Cardiac fibroblast (primary cell): Measurements from ENCODE around the gene THBS2.
A peak's percentile ranks its signal among the peaks of the same experiment; 100 is the strongest.

Source experiments
- DNase-seq, 2 donors: peaks; one replicate each; pipeline versions ENCODE4 v3.0.0 to v3.0.0-alpha.2; 2010; ENCODE audit warnings: low read depth in 2 of 2
- H3K4me3 ChIP-seq, 2 donors: replicated peaks in 1 of 2; 1 replicate in 1 of 2; 2 replicates in 1 of 2; pipeline ENCODE4 v1.5.1; 2011; ENCODE audit warnings: low read depth in 2 of 2, low read length in 2 of 2, mild to moderate bottlenecking in 2 of 2, moderate library complexity in 1 of 2
- TF ChIP-seq, protein P1 (sequence below): IDR thresholded peaks from one replicate; pipeline ENCODE4 v1.5.1; 2011; ENCODE audit warnings: low read depth, mild to moderate bottlenecking, low read length, inconsistent platforms

THBS2 gene

DNA sequence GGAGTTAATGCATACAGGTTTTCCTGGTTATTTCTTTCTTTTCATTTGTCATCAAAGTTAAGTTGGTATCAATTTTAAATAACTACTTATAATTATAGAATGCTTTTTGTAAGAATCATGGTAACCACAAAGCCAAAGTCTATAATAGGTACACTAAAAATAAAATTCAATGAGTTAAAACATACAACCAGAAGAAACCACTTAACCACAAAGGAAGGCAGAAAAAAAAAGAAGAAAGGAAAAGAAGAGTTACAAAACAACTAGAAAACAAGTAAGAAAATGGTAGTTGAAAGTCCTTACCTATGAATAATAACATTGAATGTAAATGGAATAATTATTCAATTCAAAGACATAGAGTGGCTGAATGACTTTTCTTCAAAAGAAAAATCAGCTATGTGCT is 45.6 kb downstream of the THBS2 start:
- no peak overlapping the region for H3K4me3 ChIP-seq
- no peak for DNase-seq
- TF ChIP-seq, protein P1, sequence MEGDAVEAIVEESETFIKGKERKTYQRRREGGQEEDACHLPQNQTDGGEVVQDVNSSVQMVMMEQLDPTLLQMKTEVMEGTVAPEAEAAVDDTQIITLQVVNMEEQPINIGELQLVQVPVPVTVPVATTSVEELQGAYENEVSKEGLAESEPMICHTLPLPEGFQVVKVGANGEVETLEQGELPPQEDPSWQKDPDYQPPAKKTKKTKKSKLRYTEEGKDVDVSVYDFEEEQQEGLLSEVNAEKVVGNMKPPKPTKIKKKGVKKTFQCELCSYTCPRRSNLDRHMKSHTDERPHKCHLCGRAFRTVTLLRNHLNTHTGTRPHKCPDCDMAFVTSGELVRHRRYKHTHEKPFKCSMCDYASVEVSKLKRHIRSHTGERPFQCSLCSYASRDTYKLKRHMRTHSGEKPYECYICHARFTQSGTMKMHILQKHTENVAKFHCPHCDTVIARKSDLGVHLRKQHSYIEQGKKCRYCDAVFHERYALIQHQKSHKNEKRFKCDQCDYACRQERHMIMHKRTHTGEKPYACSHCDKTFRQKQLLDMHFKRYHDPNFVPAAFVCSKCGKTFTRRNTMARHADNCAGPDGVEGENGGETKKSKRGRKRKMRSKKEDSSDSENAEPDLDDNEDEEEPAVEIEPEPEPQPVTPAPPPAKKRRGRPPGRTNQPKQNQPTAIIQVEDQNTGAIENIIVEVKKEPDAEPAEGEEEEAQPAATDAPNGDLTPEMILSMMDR, result no peak

DNA sequence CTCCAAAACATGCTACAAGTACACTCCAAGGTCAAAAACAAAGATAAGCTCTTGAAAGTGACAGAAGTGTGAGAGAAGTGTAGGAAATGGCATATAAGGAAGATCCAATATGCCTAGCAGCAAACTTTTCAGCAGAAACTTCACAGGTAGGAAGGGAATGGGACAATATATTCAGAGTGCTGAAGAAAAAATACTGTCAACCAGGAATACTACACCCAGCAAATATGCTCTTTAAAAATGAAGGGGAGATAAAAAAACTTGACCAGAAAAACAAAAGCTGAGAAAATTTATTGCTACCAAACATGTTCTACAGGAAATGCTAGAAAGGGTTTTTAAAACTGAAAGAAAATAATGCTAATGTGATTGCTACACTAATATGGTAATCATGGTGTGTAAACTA is 46.2 kb downstream of the THBS2 start:
- TF ChIP-seq, protein P1, result no peak
- no peak overlapping the region for H3K4me3 ChIP-seq
- DNase-seq, result no peak

DNA sequence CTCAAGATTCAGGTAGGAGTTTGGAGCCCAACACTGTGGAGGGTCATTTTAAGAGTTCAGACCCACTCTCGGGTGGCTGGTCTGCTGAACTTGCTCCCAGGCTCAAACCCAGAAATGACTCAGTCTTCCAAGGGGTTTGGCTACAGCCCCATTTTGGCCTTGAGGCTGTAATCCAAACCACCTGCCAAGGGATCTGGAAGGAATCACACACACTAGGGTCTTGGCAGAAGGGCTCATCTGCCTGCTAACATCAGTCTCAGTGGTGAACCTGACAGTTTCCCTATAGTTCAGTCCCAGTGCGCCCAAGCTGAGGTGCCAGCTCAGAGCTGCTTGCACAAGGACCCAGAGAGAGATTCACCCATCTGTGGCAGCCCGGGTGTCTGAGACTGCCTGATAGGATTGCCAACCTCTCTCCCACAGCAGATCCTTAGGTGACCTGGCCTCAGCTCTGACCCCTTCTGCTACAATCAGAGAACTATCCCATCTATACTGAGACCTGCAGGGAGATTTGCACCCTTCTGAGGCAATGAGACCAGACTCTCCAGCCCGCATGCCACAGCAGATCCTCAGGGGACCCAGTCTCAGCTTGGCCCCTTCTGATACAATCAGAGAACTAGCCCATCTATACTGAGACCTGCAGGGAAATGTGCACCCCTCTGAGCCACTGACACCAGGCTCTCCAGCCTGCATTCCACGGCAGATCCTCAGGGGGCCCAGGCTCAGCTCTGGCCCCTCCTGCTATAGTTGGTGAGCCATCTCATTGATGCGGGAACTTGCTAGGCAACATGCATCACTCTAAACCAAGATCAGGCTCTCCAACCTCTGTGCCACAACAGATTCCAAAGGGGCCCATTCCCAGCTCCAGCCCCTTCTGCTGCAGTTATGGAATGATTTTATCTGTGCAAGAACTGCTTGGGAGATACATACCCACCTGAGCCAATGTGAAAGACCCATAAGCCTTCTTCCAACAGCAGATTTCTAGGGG is 48.2 kb downstream of the THBS2 start:
- TF ChIP-seq, protein P1, result no peak
- DNase-seq, result peak; percentile 43 to 76

DNA sequence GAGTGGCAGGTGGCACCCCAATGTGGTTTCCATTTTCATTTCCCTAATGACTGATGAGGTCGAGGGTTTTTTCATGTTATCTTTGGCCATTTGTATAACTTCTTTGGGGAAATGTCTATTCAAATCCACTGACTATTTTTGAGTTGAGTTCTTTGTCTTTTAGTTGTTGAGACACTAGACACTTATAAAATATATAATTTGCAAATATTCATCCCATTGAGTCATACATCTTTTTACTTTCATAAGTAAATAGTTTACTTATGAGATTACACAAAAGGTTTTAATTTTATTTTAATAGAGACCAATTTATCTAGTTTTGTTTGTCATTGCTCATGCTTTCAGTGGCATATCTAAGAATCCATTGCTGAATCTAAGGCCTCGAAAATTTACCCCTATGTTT is 49.5 kb downstream of the THBS2 start:
- no peak overlapping the region for H3K4me3 ChIP-seq
- TF ChIP-seq, protein P1, result no peak

More for the DNA sequence above, 48.2 kb downstream of the THBS2 start:
- H3K4me3 ChIP-seq, result no peak overlapping the region

DNA sequence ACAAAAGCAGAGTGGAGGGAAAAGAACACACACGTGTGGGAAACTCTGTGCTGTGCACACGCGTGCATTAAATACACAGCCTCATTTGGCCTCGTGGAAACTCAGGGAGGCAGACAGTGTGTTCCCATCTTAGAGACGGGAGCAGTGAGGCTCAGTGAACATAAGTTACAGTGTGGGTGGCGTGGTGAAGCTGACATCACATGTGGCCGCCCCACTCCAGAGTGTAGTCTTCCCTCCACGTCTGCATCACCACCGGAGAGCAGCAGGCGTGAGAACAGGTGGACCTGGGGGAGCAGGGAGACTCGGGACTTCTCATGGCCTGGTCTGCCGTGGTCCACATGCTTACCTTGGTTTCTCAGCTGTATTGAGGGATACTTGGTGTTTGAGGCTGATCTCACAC is 51.7 kb downstream of the THBS2 start:
- DNase-seq, result no peak
- TF ChIP-seq, protein P1, result no peak
- no peak overlapping the region for H3K4me3 ChIP-seq

More for the DNA sequence above, 49.5 kb downstream of the THBS2 start:
- DNase-seq, result no peak

DNA sequence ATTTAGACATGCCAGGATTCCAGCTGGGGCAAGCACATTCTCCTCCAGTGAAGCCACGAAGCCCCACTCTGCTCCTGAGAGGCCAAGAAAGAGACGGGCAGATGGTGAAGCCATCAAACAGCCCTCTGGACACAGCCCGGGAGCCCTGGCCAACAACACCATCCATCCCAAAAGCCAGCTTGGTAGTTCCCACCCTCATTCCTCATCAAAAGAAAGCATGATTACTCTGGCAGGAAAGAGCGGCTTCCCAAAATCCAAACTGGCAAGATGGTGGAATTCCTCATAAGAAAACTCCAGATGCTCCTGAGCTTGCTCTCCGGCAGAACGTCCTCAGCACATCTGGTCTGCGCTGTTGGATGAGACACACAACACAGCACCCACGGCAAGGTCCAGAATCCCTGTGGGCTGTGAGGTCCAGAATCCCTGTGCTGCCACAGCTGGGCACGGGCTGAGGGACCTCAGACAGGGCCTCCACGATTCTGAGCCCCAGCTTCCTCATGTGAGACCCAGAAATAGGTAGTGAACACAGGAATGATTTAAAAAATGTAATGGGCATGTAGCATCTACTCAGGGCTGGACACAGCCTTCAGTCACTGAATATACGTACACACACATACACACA is 52.6 kb downstream of the THBS2 start:
- H3K4me3 ChIP-seq, result no peak overlapping the region
- no peak for DNase-seq
- TF ChIP-seq, protein P1, result no peak
